IMR-90 (cell line): ENCODE data around the gene PPIL6. TPM values are rescaled to one million over a fixed set of nuclear protein-coding genes. Genes with fewer than 3 reads are reported as not detected.

Experiments used
- ATAC-seq: fragments of 200-7000 bp; cut with Tn5 transposase; 2 replicates; pipeline ENCODE4 v1.9.1; 2020; ENCODE audit warnings: low read depth, mild to moderate bottlenecking, moderate library complexity
- BruUV-seq: library from RNA; stranded (reverse); fragments of 400-500 nt; replicated peaks from 2 replicates; lab custom pipeline; 2021; lab: Mats Ljungman, UMichigan
- CTCF ChIA-PET: fragments of 300-600 bp; formaldehyde crosslinking; extraction: SDS; loops from one replicate; lab custom pipeline; 2021; ENCODE audit warnings: antibody characterized with exemption; lab: Yijun Ruan, JAX
- POLR2A ChIA-PET: fragments of 300-600 bp; sonication (Branson Sonifier 250); formaldehyde crosslinking; loops from one replicate; lab custom pipeline; 2022; ENCODE audit warnings: antibody characterized with exemption; ENCODE audit not compliant: unreplicated experiment; lab: Charles Lee
- DNase-seq: peaks from one replicate; pipeline ENCODE4 v3.0.0; 2013
- H2AFZ ChIP-seq: replicated peaks from 2 replicates; pipeline ENCODE3; 2013; ENCODE audit warnings: low read length, mild to moderate bottlenecking; ENCODE audit not compliant: poor library complexity
- H2AK5ac ChIP-seq: 2 replicates; pipeline ENCODE4 v1.6.1; 2013; ENCODE audit warnings: low read depth, low read length, inconsistent platforms
- H2AK9ac ChIP-seq: replicated peaks from 2 replicates; pipeline ENCODE3; 2013; ENCODE audit warnings: mild to moderate bottlenecking, low read depth, low read length, moderate library complexity; ENCODE audit not compliant: poor library complexity
- H2BK120ac ChIP-seq: 2 replicates; pipeline ENCODE4 v1.6.1; 2013; ENCODE audit warnings: low read depth, low read length, inconsistent platforms
- H2BK15ac ChIP-seq: 3 replicates; pipeline ENCODE4 v1.6.1; 2013; ENCODE audit warnings: low read depth, low read length, inconsistent platforms
- H2BK20ac ChIP-seq: 2 replicates; pipeline ENCODE4 v1.6.1; 2013; ENCODE audit warnings: low read depth, mild to moderate bottlenecking, inconsistent platforms, low read length, moderate library complexity
- H2BK5ac ChIP-seq: 2 replicates; pipeline ENCODE4 v1.6.1; 2013; ENCODE audit warnings: mild to moderate bottlenecking, low read depth, low read length, inconsistent platforms; ENCODE audit not compliant: poor library complexity, severe bottlenecking
- H3K14ac ChIP-seq: replicated peaks from 2 replicates; pipeline ENCODE4 v1.6.1; 2013; ENCODE audit warnings: low read depth, low read length, inconsistent platforms
- H3K18ac ChIP-seq: 2 replicates; pipeline ENCODE4 v1.6.1; 2013; ENCODE audit warnings: low read depth, low read length, control low read depth
- H3K23ac ChIP-seq: 2 replicates; pipeline ENCODE4 v1.6.1; 2013; ENCODE audit warnings: low read depth, low read length, inconsistent platforms
- H3K27ac ChIP-seq: 2 replicates; pipeline ENCODE4 v1.5.1; 2013; ENCODE audit warnings: mild to moderate bottlenecking, control low read depth, low read length; ENCODE audit not compliant: insufficient read depth
- H3K27me3 ChIP-seq: 2 replicates; pipeline ENCODE4 v1.6.1; 2013; ENCODE audit warnings: low read length; ENCODE audit not compliant: control insufficient read depth, insufficient read depth
- H3K36me3 ChIP-seq: 2 replicates; pipeline ENCODE4 v1.6.1; 2013; ENCODE audit warnings: low read length, mixed read lengths; ENCODE audit not compliant: control insufficient read depth, insufficient read depth
- H3K4ac ChIP-seq: 2 replicates; pipeline ENCODE4 v1.6.1; 2013; ENCODE audit warnings: low read depth, low read length, inconsistent platforms
- H3K4me1 ChIP-seq: 2 replicates; pipeline ENCODE4 v1.6.1; 2013; ENCODE audit warnings: low read length, mixed read lengths; ENCODE audit not compliant: control insufficient read depth, insufficient read depth
- H3K4me2 ChIP-seq: 2 replicates; pipeline ENCODE4 v1.6.1; 2013; ENCODE audit warnings: low read depth, mild to moderate bottlenecking, control low read depth, low read length, moderate library complexity
- H3K4me3 ChIP-seq: 2 replicates; pipeline ENCODE4 v1.5.1; 2013; ENCODE audit warnings: low read depth, mild to moderate bottlenecking, control low read depth, low read length, moderate library complexity; ENCODE audit not compliant: insufficient read depth
- H3K56ac ChIP-seq: 2 replicates; pipeline ENCODE4 v1.6.1; 2013; ENCODE audit warnings: low read length, inconsistent platforms; ENCODE audit not compliant: insufficient read depth; ENCODE audit errors: extremely low read depth
- H3K79me1 ChIP-seq, 2 experiments: 2 replicates each; pipeline ENCODE4 v1.6.1; 2013; ENCODE audit warnings: low read length in 2 of 2, inconsistent platforms in 1 of 2, low read depth in 1 of 2
- H3K9ac ChIP-seq: 2 replicates; pipeline ENCODE4 v1.6.1; 2013; ENCODE audit warnings: low read depth, low read length, control low read depth
- H3K9me1 ChIP-seq: 2 replicates; pipeline ENCODE4 v1.6.1; 2013; ENCODE audit warnings: low read length, inconsistent platforms; ENCODE audit not compliant: insufficient read depth
- H3K9me3 ChIP-seq: 2 replicates; pipeline ENCODE4 v1.6.1; 2013; ENCODE audit warnings: low read length; ENCODE audit not compliant: control insufficient read depth, insufficient read depth
- H4K20me1 ChIP-seq: 2 replicates; pipeline ENCODE4 v1.6.1; 2013; ENCODE audit warnings: low read length, inconsistent platforms; ENCODE audit not compliant: insufficient read depth
- H4K5ac ChIP-seq: 2 replicates; pipeline ENCODE4 v1.6.1; 2013; ENCODE audit warnings: mild to moderate bottlenecking, low read depth, low read length, control low read depth
- H4K8ac ChIP-seq, 2 experiments: 2 replicates each; pipeline ENCODE4 v1.6.1; 2013; ENCODE audit warnings: low read depth in 2 of 2, low read length in 2 of 2, control low read depth in 1 of 2, inconsistent platforms in 1 of 2
- H4K91ac ChIP-seq: 2 replicates; pipeline ENCODE4 v1.6.1; 2013; ENCODE audit warnings: low read depth, low read length, inconsistent platforms; ENCODE audit not compliant: insufficient read depth
- MAFK ChIP-seq: IDR thresholded peaks from 2 replicates; pipeline ENCODE4 v1.6.1; 2012; ENCODE audit warnings: low read depth, low read length, improper control_type of control experiment
- MXI1 ChIP-seq: IDR thresholded peaks from 2 replicates; pipeline ENCODE4 v1.6.1; 2012; ENCODE audit warnings: low read depth, mild to moderate bottlenecking, low read length, moderate library complexity, borderline replicate concordance
- POLR2A ChIP-seq: IDR thresholded peaks from 2 replicates; pipeline ENCODE4 v1.6.1; 2012; ENCODE audit warnings: mild to moderate bottlenecking, low read depth, low read length
- RCOR1 ChIP-seq: IDR thresholded peaks from 2 replicates; pipeline ENCODE4 v1.6.1; 2012; ENCODE audit warnings: mild to moderate bottlenecking, low read length, improper control_type of control experiment; ENCODE audit not compliant: insufficient replicate concordance
- RFX5 ChIP-seq: IDR thresholded peaks from 2 replicates; pipeline ENCODE4 v1.8.0; 2012; ENCODE audit warnings: low read depth, mild to moderate bottlenecking, low read length, moderate library complexity
- WGBS, 2 experiments: methylation state at CpG; one replicate each; pipeline versions ENCODE4 v1.1.5 to v1.1.7; 2013; ENCODE audit warnings: missing lambda C conversion rate in 2 of 2; ENCODE audit not compliant: insufficient read length in 1 of 2; ENCODE audit errors: extremely low coverage in 2 of 2; 5-methylcytosine and 5-hydroxymethylcytosine counted together
- dilution Hi-C: fragments of 300-500 bp; cut with HindIII; formaldehyde crosslinking; loops from one replicate; pipeline ENCODE4 v1.14.3; 2018; ENCODE audit warnings: low sequenced_read_pairs; ENCODE audit not compliant: unreplicated experiment
- in situ Hi-C: fragments of 300-500 bp; cut with MboI; formaldehyde crosslinking; loops from 3 replicates; pipeline ENCODE4 v1.14.3; 2019; ENCODE audit warnings: low sequenced_read_pairs, inconsistent platforms, mixed read lengths
- intact Hi-C: fragments of 100-400 bp; cut with micrococcal nuclease; formaldehyde crosslinking; loops from 2 replicates; pipeline ENCODE4 v1.10.0; 2022
- polyA plus RNA-seq, 3 experiments: library from polyadenylated mRNA; depleted of rRNA; stranded (reverse); fragments of >200 nt; gene quantifications; 2 replicates each; pipeline ENCODE4 v1.2.3, GENCODE V29; 2012; ENCODE audit warnings: low replicate concordance in 1 of 3
- total RNA-seq: library from RNA; depleted of rRNA; stranded (reverse); fragments of >200 nt; gene quantifications from 2 replicates; pipeline ENCODE4 v1.2.3, GENCODE V29; 2012
- TF ChIP-seq, protein P1 (sequence below): conservative IDR thresholded peaks from 2 replicates; pipeline ENCODE4 v1.5.1; 2012; ENCODE audit warnings: mild to moderate bottlenecking, low read depth, low read length, improper control_type of control experiment

Gene PPIL6
- total and polyA plus RNA-seq, 2 of the 4 experiments (the other 2 are of a cell fraction): 0.15 to 0.18 TPM

DNA sequence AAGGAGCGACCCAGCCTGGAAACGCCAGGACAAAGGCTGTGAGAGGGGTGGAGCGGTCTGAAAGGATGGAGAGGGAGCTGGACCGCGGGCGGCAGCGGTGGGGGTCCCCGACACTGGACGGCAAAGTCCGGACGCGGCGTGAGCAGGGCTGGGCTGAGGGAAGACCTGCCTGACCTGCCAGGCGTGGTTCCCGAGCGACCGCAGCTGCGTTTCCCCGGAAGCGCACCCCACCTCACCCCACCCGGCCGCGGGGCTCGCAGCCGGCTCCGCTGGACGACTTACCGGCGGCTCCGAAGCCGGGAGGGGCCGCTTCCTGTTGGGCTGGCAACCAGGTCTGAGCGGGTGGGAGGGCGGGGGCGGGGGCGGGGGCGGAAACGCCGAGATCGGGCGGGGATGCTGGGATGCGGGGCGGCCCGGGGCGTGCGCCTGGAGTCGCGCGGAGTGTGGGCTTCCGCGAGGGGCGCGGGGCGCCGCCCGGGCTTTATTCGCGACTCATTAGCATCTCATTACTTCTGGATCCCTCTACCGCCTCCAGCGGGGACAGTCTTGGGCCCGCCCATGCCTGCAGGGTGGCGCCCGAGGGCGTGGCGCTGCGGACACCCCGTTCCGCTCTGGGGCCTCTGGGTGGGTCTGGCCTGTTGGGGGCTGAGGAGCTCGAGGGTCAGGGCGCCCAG is 15.1 kb upstream of the PPIL6 start, which contains the start of gene MICAL1 (continued):
- no peak for TF ChIP-seq RCOR1
- TF ChIP-seq MAFK: no peak

DNA sequence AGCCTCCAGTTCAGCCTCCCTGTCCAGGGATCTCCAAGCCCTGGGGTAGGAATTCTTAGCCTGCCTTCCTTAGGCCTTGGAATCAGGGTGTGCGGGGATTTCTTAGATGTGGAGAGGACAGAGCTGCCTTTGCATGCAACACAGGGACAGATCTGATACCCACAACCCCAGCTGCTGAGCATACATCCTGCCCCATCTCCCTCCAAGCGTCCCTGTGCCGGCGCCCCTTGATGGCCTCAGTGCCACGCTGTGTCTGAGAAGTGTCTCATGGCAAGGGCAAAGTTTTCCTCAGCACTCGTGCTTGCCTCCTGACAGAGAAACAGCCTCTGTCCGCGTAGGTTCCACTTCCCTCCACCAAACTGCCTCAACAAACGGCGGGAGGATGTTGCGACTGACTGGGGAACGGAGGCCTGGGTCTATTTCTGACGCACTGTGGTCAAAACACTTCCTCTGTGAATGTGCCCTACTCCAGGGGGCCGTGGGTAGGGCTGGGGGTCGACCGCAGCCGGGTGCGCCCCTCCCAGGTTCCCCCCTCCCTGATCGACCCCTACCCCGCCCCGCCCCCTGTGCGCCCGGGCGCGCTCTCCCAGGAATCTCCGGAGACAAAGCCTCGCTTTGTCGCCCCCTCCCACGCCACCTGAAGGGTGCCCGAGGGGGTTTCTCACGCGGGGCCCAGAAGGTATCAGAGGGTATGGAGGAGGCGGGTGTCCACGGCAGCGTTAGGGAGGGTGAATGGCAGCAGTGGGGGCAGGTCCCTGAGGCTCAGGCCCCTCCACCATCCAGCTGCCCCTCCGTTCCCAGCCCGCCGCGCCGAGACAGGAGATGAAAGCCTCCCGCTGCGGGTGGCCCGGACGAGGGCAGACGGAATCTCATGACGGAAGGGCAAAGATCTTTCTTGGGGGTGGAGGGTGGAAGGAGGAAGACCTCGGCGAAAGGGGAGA is 14.3 kb upstream of the PPIL6 start:
- peak overlapping the region; percentile 99 for H3K14ac ChIP-seq
- H2AFZ ChIP-seq: peak overlapping the region; percentile 98
- H2BK15ac ChIP-seq: peak overlapping the region; percentile 80; the same call in 2 of the 3 replicates
- H2BK120ac ChIP-seq: peak overlapping the region; percentile 52
- intact Hi-C loops: no loop called here
- peak overlapping the region; percentile 95 to 97 for H4K8ac ChIP-seq
- H3K27ac ChIP-seq: peak overlapping the region; percentile 87
- H2AK5ac ChIP-seq: peak overlapping the region; percentile 88
- H3K4me3 ChIP-seq: peak overlapping the region; percentile 98
- ATAC-seq (peak; percentile 21), DNase-seq (peak; percentile 28)
- ChIA-PET POLR2A (interaction anchor here (0.5 to 1.2 kb wide), 2 partner anchors 10 to 60 kb away, joined by 3 read pairs; no protein-coding TSS in a partner anchor), CTCF (interaction anchor here (0.6 kb wide), 1 partner anchor 33 kb away, joined by 4 read pairs; no protein-coding TSS in a partner anchor)
- H3K27me3 ChIP-seq: no peaks in the 10 kb centered on the region
- peaks cover 23% of the 10 kb centered on the region for H3K36me3 ChIP-seq
- no peaks in the 10 kb centered on the region; the same call in 1 of the 2 replicates for H4K20me1 ChIP-seq
- peaks cover 24% of the 10 kb centered on the region for H3K9me1 ChIP-seq
- BruUV-seq: no TSS peak
- dilution Hi-C loops: no loop called here
- H3K4ac ChIP-seq: peak overlapping the region; percentile 96
- H3K23ac ChIP-seq: peak overlapping the region; percentile 95
- peak overlapping the region; percentile 70 for H4K5ac ChIP-seq
- peak overlapping the region; percentile 25 for H3K18ac ChIP-seq
- peak overlapping the region; percentile 99 for H2AK9ac ChIP-seq
- H2BK20ac ChIP-seq: 0 out of 2 replicates have a peak overlapping the region, but pooled peaks have one; percentile 31
- H4K91ac ChIP-seq: peak overlapping the region; percentile 94
- peak overlapping the region; percentile 87 for H3K4me2 ChIP-seq
- TF ChIP-seq POLR2A: peak; percentile 21; the same call in 1 of the 2 replicates
- TF ChIP-seq RFX5: no peak
- TF ChIP-seq MXI1: no peak
- TF ChIP-seq, protein P1, sequence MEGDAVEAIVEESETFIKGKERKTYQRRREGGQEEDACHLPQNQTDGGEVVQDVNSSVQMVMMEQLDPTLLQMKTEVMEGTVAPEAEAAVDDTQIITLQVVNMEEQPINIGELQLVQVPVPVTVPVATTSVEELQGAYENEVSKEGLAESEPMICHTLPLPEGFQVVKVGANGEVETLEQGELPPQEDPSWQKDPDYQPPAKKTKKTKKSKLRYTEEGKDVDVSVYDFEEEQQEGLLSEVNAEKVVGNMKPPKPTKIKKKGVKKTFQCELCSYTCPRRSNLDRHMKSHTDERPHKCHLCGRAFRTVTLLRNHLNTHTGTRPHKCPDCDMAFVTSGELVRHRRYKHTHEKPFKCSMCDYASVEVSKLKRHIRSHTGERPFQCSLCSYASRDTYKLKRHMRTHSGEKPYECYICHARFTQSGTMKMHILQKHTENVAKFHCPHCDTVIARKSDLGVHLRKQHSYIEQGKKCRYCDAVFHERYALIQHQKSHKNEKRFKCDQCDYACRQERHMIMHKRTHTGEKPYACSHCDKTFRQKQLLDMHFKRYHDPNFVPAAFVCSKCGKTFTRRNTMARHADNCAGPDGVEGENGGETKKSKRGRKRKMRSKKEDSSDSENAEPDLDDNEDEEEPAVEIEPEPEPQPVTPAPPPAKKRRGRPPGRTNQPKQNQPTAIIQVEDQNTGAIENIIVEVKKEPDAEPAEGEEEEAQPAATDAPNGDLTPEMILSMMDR: no peak
- WGBS, 2 experiments: 8% methylated on average over 7 of the region's 48 CpGs; no CpG with 5 or more reads in 1 of the 2 experiments
- H2BK5ac ChIP-seq: peak overlapping the region; percentile 79
- in situ Hi-C loops: no loop called here
- peak overlapping the region; percentile 85 for H3K56ac ChIP-seq
- H3K79me1 ChIP-seq: peaks cover 23 to 69% of the 10 kb centered on the region in 2 experiments
- H3K9me3 ChIP-seq: no peaks in the 10 kb centered on the region
- H3K4me1 ChIP-seq: peaks cover 11% of the 10 kb centered on the region
- peak overlapping the region; percentile 94 for H3K9ac ChIP-seq
